Fibroblast of the conjunctiva (primary cell): ENCODE results near the gene AGRN.
"Not testable (repeated sequence)": the region's sequence is repeated elsewhere in the genome, so short reads cannot be mapped to it uniquely, and the experiment has no call there.

Source experiments
- DNase-seq: peaks from one replicate; pipeline ENCODE4 v3.0.0-alpha.2; 2010; ENCODE audit warnings: low read depth

Gene AGRN

GRCh38 chr1:1020000-1020404 is at the start of gene AGRN:
Gene AGRN, plus strand, starts transcription at chr1:1020120. Its CDS starts 53 bp downstream, at chr1:1020173.
- DNase-seq, result no peak

- no peak for DNase-seq
Measured at GRCh38 chr1:970242-970972, 49.5 kb upstream of the AGRN start.

DNA sequence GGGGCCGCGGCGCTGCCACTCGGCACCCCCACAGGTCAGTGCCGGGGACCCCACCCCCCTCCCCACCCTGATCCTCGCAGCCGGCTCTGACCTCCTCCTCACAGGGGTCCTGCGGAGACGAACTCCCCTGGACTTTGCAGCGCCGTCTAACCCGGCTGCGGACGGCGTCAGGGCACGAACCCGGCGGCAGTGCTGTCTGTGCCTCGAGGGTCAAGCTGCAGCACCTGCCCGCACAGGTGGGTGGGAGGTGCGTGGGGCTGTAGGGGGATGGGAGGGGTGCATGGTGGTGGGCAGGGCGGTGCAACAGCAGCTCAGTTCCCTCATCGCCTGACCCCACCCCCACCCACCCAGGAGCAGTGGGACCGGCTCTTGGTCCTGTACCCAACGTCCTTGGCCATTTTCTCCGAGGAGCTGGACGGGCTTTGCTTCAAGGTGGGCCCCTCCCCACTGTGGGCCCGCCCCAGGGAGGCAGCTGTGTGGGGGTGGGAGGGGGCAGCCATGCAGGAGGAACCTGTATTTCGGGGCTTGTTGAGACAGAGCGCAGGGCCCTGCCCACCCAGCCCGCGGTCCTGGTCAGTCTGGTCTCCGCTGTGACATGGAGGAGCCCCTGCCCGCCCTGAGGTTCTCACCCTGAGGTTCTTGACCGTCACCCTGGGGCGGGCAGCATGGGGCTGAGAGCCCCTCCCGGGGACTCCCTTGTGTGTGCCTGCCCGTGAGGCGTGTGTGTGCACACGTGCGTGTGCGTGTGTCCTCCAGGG is 48.8 kb upstream of the AGRN start:
- no peak for DNase-seq

- DNase-seq, result no peak
Measured at GRCh38 chr1:971751-972506, 48.0 kb upstream of the AGRN start.

- no peak for DNase-seq
Measured at GRCh38 chr1:972726-973458, 47.0 kb upstream of the AGRN start.

GRCh38 chr1:973459-974292 is 46.2 kb upstream of the AGRN start:
- no peak for DNase-seq

- no peak for DNase-seq
Measured at GRCh38 chr1:974293-974640, 45.7 kb upstream of the AGRN start.

DNA sequence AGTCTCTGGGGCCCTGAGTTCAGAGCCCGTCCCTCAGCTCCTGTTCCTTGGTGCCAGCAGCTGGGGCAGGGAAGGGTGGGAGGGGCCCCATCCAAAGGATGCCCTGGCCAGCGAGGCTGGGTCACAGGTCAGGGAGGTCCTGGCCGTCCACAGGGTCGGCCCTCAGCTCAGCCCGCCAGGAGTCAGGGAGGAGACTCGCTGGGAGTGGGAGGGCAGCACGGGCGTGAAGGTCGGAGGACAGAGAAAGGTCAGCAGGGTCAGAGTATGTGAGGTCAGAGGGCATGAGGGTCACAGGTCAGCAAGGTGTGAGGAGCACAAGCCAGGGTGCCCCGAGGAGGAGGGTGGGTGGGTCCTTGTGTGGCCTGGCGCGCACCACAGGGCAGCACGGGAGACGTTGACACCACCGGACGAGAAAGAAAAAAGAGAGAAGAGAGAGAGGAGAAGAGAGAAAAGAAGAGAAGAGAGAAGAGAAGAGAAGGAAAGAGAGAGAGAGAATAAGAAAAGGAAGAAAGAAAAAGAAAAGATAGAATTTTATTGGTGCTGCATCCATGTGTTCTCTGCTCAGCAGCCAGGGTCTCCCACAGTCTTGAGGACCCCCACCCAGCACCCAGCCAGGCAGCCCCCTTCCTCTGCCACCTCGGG is 45.1 kb upstream of the AGRN start:
- no peak for DNase-seq

- DNase-seq, result no peak
Measured at GRCh38 chr1:975365-975764, 44.6 kb upstream of the AGRN start.

GRCh38 chr1:975896-976683 is 43.8 kb upstream of the AGRN start:
- peak; percentile 24 for DNase-seq

DNA sequence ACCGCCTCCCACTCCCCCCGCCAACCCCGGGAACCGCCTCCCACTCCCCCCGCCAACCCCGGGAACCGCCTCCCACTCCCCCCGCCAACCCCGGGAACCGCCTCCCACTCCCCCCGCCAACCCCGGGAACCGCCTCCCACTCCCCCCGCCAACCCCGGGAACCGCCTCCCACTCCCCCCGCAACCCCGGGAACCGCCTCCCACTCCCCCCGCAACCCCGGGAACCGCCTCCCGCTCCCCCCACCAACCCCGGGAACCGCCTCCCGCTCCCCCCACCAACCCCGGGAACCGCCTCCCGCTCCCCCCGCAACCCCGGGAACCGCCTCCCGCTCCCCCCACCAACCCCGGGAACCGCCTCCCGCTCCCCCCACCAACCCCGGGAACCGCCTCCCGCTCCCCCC is 43.1 kb upstream of the AGRN start:
- DNase-seq, result not testable (repeated sequence)

GRCh38 chr1:978069-978834 is 41.7 kb upstream of the AGRN start:
- DNase-seq, result no peak

DNA sequence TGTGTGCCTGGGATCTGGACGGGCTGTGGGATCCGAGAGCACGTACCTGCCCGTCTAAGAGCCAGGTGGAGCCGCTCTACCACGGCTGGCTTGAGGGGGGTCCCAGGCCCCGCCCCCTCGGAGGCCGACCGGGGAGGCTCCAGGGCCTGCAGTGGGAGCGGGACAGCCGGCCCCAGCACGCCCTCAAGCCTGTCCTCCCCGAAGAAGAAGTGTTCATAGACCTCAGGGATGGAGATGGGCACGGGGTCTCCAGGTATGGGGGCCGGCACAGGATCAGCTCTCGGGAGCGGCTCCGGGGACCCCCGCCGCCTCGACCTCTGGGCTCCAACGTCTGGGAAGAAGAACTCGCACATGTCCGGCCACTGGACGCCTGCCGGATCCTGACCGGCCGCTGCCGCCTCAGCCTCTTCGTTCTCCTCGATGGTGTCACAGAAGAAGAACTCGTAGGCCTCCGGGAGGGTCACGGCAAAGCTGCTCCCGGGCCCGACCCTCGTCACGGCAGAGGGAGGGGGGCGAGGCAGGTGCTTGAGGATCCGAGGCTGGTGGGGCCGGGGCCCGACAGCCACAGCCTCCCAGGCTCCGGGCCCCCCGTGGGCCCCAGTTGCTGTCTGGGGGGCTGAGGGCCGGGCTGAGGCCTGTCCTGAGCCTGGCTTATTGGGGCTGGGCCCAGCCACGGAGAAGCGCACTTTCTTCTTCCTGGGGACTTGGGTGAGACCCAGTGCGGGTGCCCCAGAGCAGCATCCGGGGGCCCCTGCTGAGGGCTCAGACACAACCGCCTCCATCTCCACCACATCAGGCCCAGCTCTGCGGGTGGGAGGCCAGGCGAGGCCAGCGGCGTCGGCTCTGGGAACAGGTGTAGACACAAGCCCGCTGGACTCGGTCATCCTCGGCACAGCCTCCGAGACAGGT is 40.8 kb upstream of the AGRN start:
- no peak for DNase-seq

DNA sequence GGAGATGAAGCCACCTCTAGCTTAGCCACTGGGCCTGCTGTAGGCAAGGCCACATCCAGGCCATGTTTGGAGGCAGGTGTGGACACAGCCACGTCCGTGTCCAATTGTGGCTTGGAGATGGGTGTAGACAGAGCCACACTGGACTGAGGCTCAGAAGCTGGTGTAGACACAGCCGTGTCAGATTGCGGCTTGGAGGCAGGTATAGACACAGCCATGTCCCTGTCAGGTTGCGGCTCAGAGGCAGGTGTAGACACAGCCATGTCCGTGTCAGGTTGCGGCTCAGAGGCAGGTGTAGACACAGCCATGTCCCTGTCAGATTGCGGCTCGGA is 40.2 kb upstream of the AGRN start:
- no peak for DNase-seq

DNA sequence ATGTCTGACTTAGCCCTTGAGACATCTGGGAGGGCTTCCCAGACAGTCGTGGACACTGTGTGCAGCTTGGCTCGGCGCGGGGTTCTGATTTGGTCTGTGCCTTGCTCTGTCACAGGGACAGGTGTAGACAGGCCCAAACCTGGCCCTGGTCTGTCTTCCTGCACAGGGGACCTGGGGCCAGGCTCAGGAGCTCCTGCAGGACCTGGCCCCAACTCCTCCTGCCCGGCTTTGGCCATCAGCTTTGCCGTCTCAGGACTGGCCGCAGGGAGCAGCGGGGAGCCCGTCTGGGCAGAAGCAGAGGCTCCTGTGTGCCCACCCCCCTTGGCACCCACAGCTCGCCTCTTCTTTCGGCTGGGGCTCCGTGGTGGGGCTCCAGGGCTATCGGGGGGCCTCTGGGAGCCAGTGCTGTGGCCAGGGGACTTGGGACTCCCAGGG is 39.8 kb upstream of the AGRN start:
- DNase-seq, result no peak

DNA sequence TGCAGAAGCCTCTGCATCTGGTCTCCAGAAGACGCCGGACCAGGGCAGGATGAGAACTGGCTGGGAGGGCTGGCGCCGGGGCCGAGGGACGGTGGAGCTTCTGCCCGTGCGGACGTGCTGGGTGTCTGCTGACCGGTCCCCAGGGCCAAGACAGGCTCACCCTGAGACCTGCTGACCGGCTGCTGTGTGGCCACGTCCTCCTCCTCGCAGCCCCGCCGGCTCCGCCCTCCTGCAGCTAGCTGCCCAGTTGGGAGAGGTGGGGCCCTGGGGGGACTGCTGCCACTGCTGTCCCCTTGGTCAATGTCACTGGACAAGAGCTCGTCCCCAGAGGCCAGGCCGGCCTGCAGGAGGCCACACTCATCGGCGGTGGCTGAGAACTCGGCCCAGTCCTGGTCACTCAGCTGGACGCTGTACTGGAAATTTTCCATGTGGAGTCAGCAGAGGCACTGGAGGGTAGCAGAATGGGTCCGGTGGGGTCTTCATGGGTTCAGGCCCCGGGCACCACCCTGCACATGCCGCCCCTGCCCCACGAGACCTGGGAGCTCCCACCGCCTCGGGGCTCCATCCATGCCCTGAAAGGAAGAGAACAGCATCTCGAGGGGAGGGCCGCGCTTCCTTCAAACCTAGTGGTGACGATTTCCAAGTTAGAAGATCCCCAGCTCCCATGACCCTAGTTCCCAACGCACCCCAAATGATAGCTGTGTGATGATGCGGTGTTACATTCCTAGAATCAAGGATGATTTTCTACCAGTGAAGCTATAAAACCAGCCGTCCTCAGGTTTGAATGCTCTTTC is 39.1 kb upstream of the AGRN start:
- DNase-seq, result no peak

- DNase-seq, result no peak
Measured at GRCh38 chr1:981491-981954, 38.4 kb upstream of the AGRN start.
